ENCODE results near the gene UBA6.
A peak's percentile ranks its signal among the peaks of the same experiment; 100 is the strongest.

The UBA6 gene

GRCh38 chr4:67580577-67580976 lies 120.4 kb downstream of the UBA6 start:
- no peaks in the 10 kb centered on the region for H3K9me2 ChIP-seq (replicated peaks; ENCODE audit: control insufficient read depth, low read length)
- TF ChIP-seq CTCF (IDR thresholded peaks at IDR 0.05; ENCODE audit: low read depth, low read length, poor library complexity, severe bottlenecking) (no peak), EZH2phosphoT487 (IDR thresholded peaks at IDR 0.05; ENCODE audit: borderline replicate concordance, low read length) (no peak)
- H3K36me3 ChIP-seq (ENCODE audit: control insufficient read depth, low read length) = peaks cover 95% of the 10 kb centered on the region
- no peaks in the 10 kb centered on the region for H3K9me3 ChIP-seq (ENCODE audit: control insufficient read depth, insufficient read depth, low read length)
- no peaks in the 10 kb centered on the region for H3K27me3 ChIP-seq (ENCODE audit: control insufficient read depth, low read length)
- no peak overlapping the region for H3K27ac ChIP-seq (ENCODE audit: low read depth, low read length)
- H4K20me1 ChIP-seq (ENCODE audit: control insufficient read depth, insufficient read depth, low read depth, low read length) = no peaks in the 10 kb centered on the region
- H3K79me2 ChIP-seq (ENCODE audit: control insufficient read depth, low read length) = peaks cover 29% of the 10 kb centered on the region
- H3K4me2 ChIP-seq (ENCODE audit: low read length) = no peak overlapping the region
- peaks cover 18% of the 10 kb centered on the region for H3K4me1 ChIP-seq (ENCODE audit: control insufficient read depth, low read length)
- peaks cover 2% of the 10 kb centered on the region for H3F3A ChIP-seq (ENCODE audit: control insufficient read depth, insufficient read depth)
- H3K4me3 ChIP-seq (ENCODE audit: low read length) = no peak overlapping the region

DNA sequence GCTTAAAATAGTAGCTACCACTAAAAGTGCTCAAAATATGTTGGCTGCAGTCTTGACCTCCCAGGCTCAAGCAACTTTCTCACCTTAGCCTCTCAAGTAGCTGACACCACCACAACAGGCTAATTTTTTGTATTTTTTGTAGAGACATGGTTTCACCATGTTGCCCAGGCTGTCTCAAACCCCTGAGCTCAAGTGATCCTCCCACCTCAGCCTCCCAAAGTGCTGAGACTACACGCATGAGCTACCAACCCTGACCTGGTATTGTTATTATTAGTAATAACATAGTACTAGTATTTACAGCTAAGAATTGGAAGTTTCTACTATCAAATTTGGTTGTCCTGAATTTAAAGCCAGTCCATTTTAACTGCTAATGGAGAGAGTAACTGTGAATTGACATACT lies 124.4 kb downstream of the UBA6 start:
- peaks cover 85% of the 10 kb centered on the region for H3K36me3 ChIP-seq (ENCODE audit: control insufficient read depth, low read length)
- H3K4me3 ChIP-seq (ENCODE audit: low read length) = peak overlapping the region; percentile 71

DNA sequence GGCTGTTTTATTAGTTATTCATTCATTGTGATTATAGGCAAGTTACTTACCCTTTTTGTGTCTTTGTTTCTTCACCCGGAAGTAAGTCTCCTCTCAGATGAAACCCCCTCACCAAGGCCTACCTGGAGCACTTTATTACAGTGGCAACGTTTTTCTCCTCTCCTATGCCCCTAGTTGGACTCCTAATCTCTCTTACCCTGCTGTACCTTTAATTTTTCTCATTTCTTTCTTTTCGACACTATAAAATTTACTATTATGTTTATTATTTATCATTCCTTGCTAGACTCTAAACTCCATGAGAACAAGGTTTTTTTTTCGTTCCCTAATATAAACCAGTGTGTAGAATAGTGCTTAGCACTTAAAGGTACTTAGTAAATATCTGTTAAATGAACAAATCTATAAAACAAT lies 124.9 kb downstream of the UBA6 start:
- H3K4me2 ChIP-seq (ENCODE audit: low read length) = peak overlapping the region; percentile 82
- H3K4me1 ChIP-seq (ENCODE audit: control insufficient read depth, low read length) = peaks cover 63% of the 10 kb centered on the region
- no peaks in the 10 kb centered on the region for H3K9me2 ChIP-seq (replicated peaks; ENCODE audit: control insufficient read depth, low read length)
- no peak for TF ChIP-seq CTCF (IDR thresholded peaks at IDR 0.05; ENCODE audit: low read depth, low read length, poor library complexity, severe bottlenecking)
- TF ChIP-seq EZH2phosphoT487 (IDR thresholded peaks at IDR 0.05; ENCODE audit: borderline replicate concordance, low read length) = no peak
- H3K27ac ChIP-seq (ENCODE audit: low read depth, low read length) = peak overlapping the region; percentile 94
- H3K27me3 ChIP-seq (ENCODE audit: control insufficient read depth, low read length) = no peaks in the 10 kb centered on the region
- H3K9me3 ChIP-seq (ENCODE audit: control insufficient read depth, insufficient read depth, low read length) = no peaks in the 10 kb centered on the region
- H4K20me1 ChIP-seq (ENCODE audit: control insufficient read depth, insufficient read depth, low read depth, low read length) = no peaks in the 10 kb centered on the region
- peaks cover 85% of the 10 kb centered on the region for H3K36me3 ChIP-seq (ENCODE audit: control insufficient read depth, low read length)
- peaks cover 41% of the 10 kb centered on the region for H3F3A ChIP-seq (ENCODE audit: control insufficient read depth, insufficient read depth)
- H3K79me2 ChIP-seq (ENCODE audit: control insufficient read depth, low read length) = peaks cover 66% of the 10 kb centered on the region
- H3K4me3 ChIP-seq (ENCODE audit: low read length) = peak overlapping the region; percentile 71

More for the DNA sequence above, 124.4 kb downstream of the UBA6 start:
- Histone ChIP-seq H3K9me2 (replicated peaks; ENCODE audit: control insufficient read depth, low read length) (no peaks in the 10 kb centered on the region), H3K4me1 (ENCODE audit: control insufficient read depth, low read length) (peaks cover 58% of the 10 kb centered on the region), H3K9me3 (ENCODE audit: control insufficient read depth, insufficient read depth, low read length) (no peaks in the 10 kb centered on the region), H3K27ac (ENCODE audit: low read depth, low read length) (peak overlapping the region; percentile 94), H4K20me1 (ENCODE audit: control insufficient read depth, insufficient read depth, low read depth, low read length) (no peaks in the 10 kb centered on the region), H3K4me2 (ENCODE audit: low read length) (peak overlapping the region; percentile 82), H3F3A (ENCODE audit: control insufficient read depth, insufficient read depth) (peaks cover 37% of the 10 kb centered on the region), H3K27me3 (ENCODE audit: control insufficient read depth, low read length) (no peaks in the 10 kb centered on the region), H3K79me2 (ENCODE audit: control insufficient read depth, low read length) (peaks cover 61% of the 10 kb centered on the region)
- no peak for TF ChIP-seq CTCF (IDR thresholded peaks at IDR 0.05; ENCODE audit: low read depth, low read length, poor library complexity, severe bottlenecking)
- TF ChIP-seq EZH2phosphoT487 (IDR thresholded peaks at IDR 0.05; ENCODE audit: borderline replicate concordance, low read length) = no peak

Measured in DOHH2 (cell line).